ENCODE results near the gene CEBPE. TPM values are rescaled to one million over a fixed set of nuclear protein-coding genes. Genes with fewer than 3 reads are reported as not detected.

The CEBPE gene
- not detected for total RNA-seq
- long read RNA-seq, donor 1: 0 reads
- long read RNA-seq, donor 2: 0 reads

GRCh38 chr14:23118506-23119362 lies at the start of gene CEBPE:
Gene CEBPE (minus strand): TSS chr14:23119255. CDS start chr14:23119091, 164 bp downstream.
- TF ChIP-seq CTCF (IDR thresholded peaks at IDR 0.05): no peak
- DNase-seq (no peak), ATAC-seq (no peak)
- Histone ChIP-seq H3K4me3 (no peak within 1 kb of the TSS), H3K9me3 (no peaks in the 10 kb centered on the region), H3K36me3 (ENCODE audit: low read depth) (no peaks in the 10 kb centered on the region), H3K4me1 (ENCODE audit: low read depth) (no peaks in the 10 kb centered on the region)
- intact Hi-C loops (cut with DNase I, micrococcal nuclease): no loop called here

GRCh38 chr14:23168246-23168645 lies 49.2 kb upstream of the CEBPE start:
- DNase-seq (no peak), ATAC-seq (peak; percentile 78)
- Histone ChIP-seq H3K4me1 (ENCODE audit: low read depth) (peaks cover 23% of the 10 kb centered on the region), H3K36me3 (ENCODE audit: low read depth) (no peaks in the 10 kb centered on the region), H3K4me3 (no peak overlapping the region), H3K9me3 (no peaks in the 10 kb centered on the region)
- TF ChIP-seq CTCF (IDR thresholded peaks at IDR 0.05): no peak
- intact Hi-C loops (cut with DNase I, micrococcal nuclease): no loop called here

- Histone ChIP-seq H3K4me3 (no peak overlapping the region), H3K36me3 (ENCODE audit: low read depth) (no peaks in the 10 kb centered on the region), H3K4me1 (ENCODE audit: low read depth) (peaks cover 23% of the 10 kb centered on the region), H3K9me3 (no peaks in the 10 kb centered on the region)
- TF ChIP-seq CTCF (IDR thresholded peaks at IDR 0.05): no peak
- ATAC-seq (peak; percentile 43), DNase-seq (no peak)
- intact Hi-C loops (cut with DNase I, micrococcal nuclease): no loop called here
These were observed 48.2 kb upstream of the CEBPE start for GRCh38 chr14:23167116-23167847.

GRCh38 chr14:23164949-23165348 lies 45.9 kb upstream of the CEBPE start:
- H3K9me3 ChIP-seq: no peaks in the 10 kb centered on the region
- DNase-seq: no peak
- intact Hi-C loops (cut with DNase I, micrococcal nuclease): no loop called here
- no peak overlapping the region for H3K4me3 ChIP-seq
- no peak for ATAC-seq
- no peak for TF ChIP-seq CTCF (IDR thresholded peaks at IDR 0.05)
- no peaks in the 10 kb centered on the region for H3K36me3 ChIP-seq (ENCODE audit: low read depth)
- H3K4me1 ChIP-seq (ENCODE audit: low read depth): peaks cover 26% of the 10 kb centered on the region

GRCh38 chr14:23164250-23164649 lies 45.2 kb upstream of the CEBPE start:
- Histone ChIP-seq H3K36me3 (ENCODE audit: low read depth) (no peaks in the 10 kb centered on the region), H3K4me1 (ENCODE audit: low read depth) (peaks cover 25% of the 10 kb centered on the region), H3K9me3 (no peaks in the 10 kb centered on the region), H3K4me3 (no peak overlapping the region)
- intact Hi-C loops (cut with DNase I, micrococcal nuclease): no loop called here
- no peak for TF ChIP-seq CTCF (IDR thresholded peaks at IDR 0.05)
- DNase-seq (no peak), ATAC-seq (peak; percentile 45)
